IMR-90 (cell line): ENCODE measurements around the gene SNAP25. TPM values are rescaled to one million over a fixed set of nuclear protein-coding genes. Genes with fewer than 3 reads are reported as not detected.

Source experiments
- ATAC-seq: fragments of 200-7000 bp; cut with Tn5 transposase; 2 replicates; pipeline ENCODE4 v1.9.1; 2020; ENCODE audit warnings: low read depth, mild to moderate bottlenecking, moderate library complexity
- BruUV-seq: library from RNA; stranded (reverse); fragments of 400-500 nt; replicated peaks from 2 replicates; lab custom pipeline; 2021; lab: Mats Ljungman, UMichigan
- CTCF ChIA-PET: fragments of 300-600 bp; formaldehyde crosslinking; extraction: SDS; loops from one replicate; lab custom pipeline; 2021; ENCODE audit warnings: antibody characterized with exemption; lab: Yijun Ruan, JAX
- POLR2A ChIA-PET: fragments of 300-600 bp; sonication (Branson Sonifier 250); formaldehyde crosslinking; loops from one replicate; lab custom pipeline; 2022; ENCODE audit warnings: antibody characterized with exemption; ENCODE audit not compliant: unreplicated experiment; lab: Charles Lee
- DNase-seq: peaks from one replicate; pipeline ENCODE4 v3.0.0; 2013
- H2AFZ ChIP-seq: replicated peaks from 2 replicates; pipeline ENCODE3; 2013; ENCODE audit warnings: low read length, mild to moderate bottlenecking; ENCODE audit not compliant: poor library complexity
- H2AK5ac ChIP-seq: 2 replicates; pipeline ENCODE4 v1.6.1; 2013; ENCODE audit warnings: low read depth, low read length, inconsistent platforms
- H2AK9ac ChIP-seq: replicated peaks from 2 replicates; pipeline ENCODE3; 2013; ENCODE audit warnings: mild to moderate bottlenecking, low read depth, low read length, moderate library complexity; ENCODE audit not compliant: poor library complexity
- H2BK120ac ChIP-seq: 2 replicates; pipeline ENCODE4 v1.6.1; 2013; ENCODE audit warnings: low read depth, low read length, inconsistent platforms
- H2BK15ac ChIP-seq: 3 replicates; pipeline ENCODE4 v1.6.1; 2013; ENCODE audit warnings: low read depth, low read length, inconsistent platforms
- H2BK20ac ChIP-seq: 2 replicates; pipeline ENCODE4 v1.6.1; 2013; ENCODE audit warnings: low read depth, mild to moderate bottlenecking, inconsistent platforms, low read length, moderate library complexity
- H2BK5ac ChIP-seq: 2 replicates; pipeline ENCODE4 v1.6.1; 2013; ENCODE audit warnings: mild to moderate bottlenecking, low read depth, low read length, inconsistent platforms; ENCODE audit not compliant: poor library complexity, severe bottlenecking
- H3K14ac ChIP-seq: replicated peaks from 2 replicates; pipeline ENCODE4 v1.6.1; 2013; ENCODE audit warnings: low read depth, low read length, inconsistent platforms
- H3K18ac ChIP-seq: 2 replicates; pipeline ENCODE4 v1.6.1; 2013; ENCODE audit warnings: low read depth, low read length, control low read depth
- H3K23ac ChIP-seq: 2 replicates; pipeline ENCODE4 v1.6.1; 2013; ENCODE audit warnings: low read depth, low read length, inconsistent platforms
- H3K27ac ChIP-seq: 2 replicates; pipeline ENCODE4 v1.5.1; 2013; ENCODE audit warnings: mild to moderate bottlenecking, control low read depth, low read length; ENCODE audit not compliant: insufficient read depth
- H3K27me3 ChIP-seq: 2 replicates; pipeline ENCODE4 v1.6.1; 2013; ENCODE audit warnings: low read length; ENCODE audit not compliant: control insufficient read depth, insufficient read depth
- H3K36me3 ChIP-seq: 2 replicates; pipeline ENCODE4 v1.6.1; 2013; ENCODE audit warnings: low read length, mixed read lengths; ENCODE audit not compliant: control insufficient read depth, insufficient read depth
- H3K4ac ChIP-seq: 2 replicates; pipeline ENCODE4 v1.6.1; 2013; ENCODE audit warnings: low read depth, low read length, inconsistent platforms
- H3K4me1 ChIP-seq: 2 replicates; pipeline ENCODE4 v1.6.1; 2013; ENCODE audit warnings: low read length, mixed read lengths; ENCODE audit not compliant: control insufficient read depth, insufficient read depth
- H3K4me2 ChIP-seq: 2 replicates; pipeline ENCODE4 v1.6.1; 2013; ENCODE audit warnings: low read depth, mild to moderate bottlenecking, control low read depth, low read length, moderate library complexity
- H3K4me3 ChIP-seq: 2 replicates; pipeline ENCODE4 v1.5.1; 2013; ENCODE audit warnings: low read depth, mild to moderate bottlenecking, control low read depth, low read length, moderate library complexity; ENCODE audit not compliant: insufficient read depth
- H3K56ac ChIP-seq: 2 replicates; pipeline ENCODE4 v1.6.1; 2013; ENCODE audit warnings: low read length, inconsistent platforms; ENCODE audit not compliant: insufficient read depth; ENCODE audit errors: extremely low read depth
- H3K79me1 ChIP-seq, 2 experiments: 2 replicates each; pipeline ENCODE4 v1.6.1; 2013; ENCODE audit warnings: low read length in 2 of 2, inconsistent platforms in 1 of 2, low read depth in 1 of 2
- H3K9ac ChIP-seq: 2 replicates; pipeline ENCODE4 v1.6.1; 2013; ENCODE audit warnings: low read depth, low read length, control low read depth
- H3K9me1 ChIP-seq: 2 replicates; pipeline ENCODE4 v1.6.1; 2013; ENCODE audit warnings: low read length, inconsistent platforms; ENCODE audit not compliant: insufficient read depth
- H3K9me3 ChIP-seq: 2 replicates; pipeline ENCODE4 v1.6.1; 2013; ENCODE audit warnings: low read length; ENCODE audit not compliant: control insufficient read depth, insufficient read depth
- H4K20me1 ChIP-seq: 2 replicates; pipeline ENCODE4 v1.6.1; 2013; ENCODE audit warnings: low read length, inconsistent platforms; ENCODE audit not compliant: insufficient read depth
- H4K5ac ChIP-seq: 2 replicates; pipeline ENCODE4 v1.6.1; 2013; ENCODE audit warnings: mild to moderate bottlenecking, low read depth, low read length, control low read depth
- H4K8ac ChIP-seq, 2 experiments: 2 replicates each; pipeline ENCODE4 v1.6.1; 2013; ENCODE audit warnings: low read depth in 2 of 2, low read length in 2 of 2, control low read depth in 1 of 2, inconsistent platforms in 1 of 2
- H4K91ac ChIP-seq: 2 replicates; pipeline ENCODE4 v1.6.1; 2013; ENCODE audit warnings: low read depth, low read length, inconsistent platforms; ENCODE audit not compliant: insufficient read depth
- BHLHE40 ChIP-seq: fragments of 150-350 bp; IDR thresholded peaks from 2 replicates; pipeline ENCODE4 v1.6.1; 2016; ENCODE audit warnings: mild to moderate bottlenecking, low read depth, low read length
- CEBPB ChIP-seq: IDR thresholded peaks from 2 replicates; pipeline ENCODE4 v1.6.1; 2012; ENCODE audit warnings: low read depth, low read length, improper control_type of control experiment
- CHD1 ChIP-seq: IDR thresholded peaks from 2 replicates; pipeline ENCODE4 v1.6.1; 2012; ENCODE audit warnings: low read depth, low read length, improper control_type of control experiment
- MAFK ChIP-seq: IDR thresholded peaks from 2 replicates; pipeline ENCODE4 v1.6.1; 2012; ENCODE audit warnings: low read depth, low read length, improper control_type of control experiment
- MXI1 ChIP-seq: IDR thresholded peaks from 2 replicates; pipeline ENCODE4 v1.6.1; 2012; ENCODE audit warnings: low read depth, mild to moderate bottlenecking, low read length, moderate library complexity, borderline replicate concordance
- POLR2A ChIP-seq: IDR thresholded peaks from 2 replicates; pipeline ENCODE4 v1.6.1; 2012; ENCODE audit warnings: mild to moderate bottlenecking, low read depth, low read length
- RFX5 ChIP-seq: IDR thresholded peaks from 2 replicates; pipeline ENCODE4 v1.8.0; 2012; ENCODE audit warnings: low read depth, mild to moderate bottlenecking, low read length, moderate library complexity
- SMC3 ChIP-seq: fragments of 150-350 bp; IDR thresholded peaks from 2 replicates; pipeline ENCODE4 v1.6.1; 2016; ENCODE audit warnings: low read depth, mild to moderate bottlenecking, antibody characterized with exemption, low read length, moderate library complexity
- WGBS, 2 experiments: methylation state at CpG; one replicate each; pipeline versions ENCODE4 v1.1.5 to v1.1.7; 2013; ENCODE audit warnings: missing lambda C conversion rate in 2 of 2; ENCODE audit not compliant: insufficient read length in 1 of 2; ENCODE audit errors: extremely low coverage in 2 of 2; 5-methylcytosine and 5-hydroxymethylcytosine counted together
- dilution Hi-C: fragments of 300-500 bp; cut with HindIII; formaldehyde crosslinking; loops from one replicate; pipeline ENCODE4 v1.14.3; 2018; ENCODE audit warnings: low sequenced_read_pairs; ENCODE audit not compliant: unreplicated experiment
- in situ Hi-C: fragments of 300-500 bp; cut with MboI; formaldehyde crosslinking; loops from 3 replicates; pipeline ENCODE4 v1.14.3; 2019; ENCODE audit warnings: low sequenced_read_pairs, inconsistent platforms, mixed read lengths
- intact Hi-C: fragments of 100-400 bp; cut with micrococcal nuclease; formaldehyde crosslinking; loops from 2 replicates; pipeline ENCODE4 v1.10.0; 2022
- polyA plus RNA-seq, 3 experiments: library from polyadenylated mRNA; depleted of rRNA; stranded (reverse); fragments of >200 nt; gene quantifications; 2 replicates each; pipeline ENCODE4 v1.2.3, GENCODE V29; 2012; ENCODE audit warnings: low replicate concordance in 1 of 3
- total RNA-seq: library from RNA; depleted of rRNA; stranded (reverse); fragments of >200 nt; gene quantifications from 2 replicates; pipeline ENCODE4 v1.2.3, GENCODE V29; 2012

SNAP25 gene
- total and polyA plus RNA-seq, 2 of the 4 experiments (the other 2 are of a cell fraction), result 1.1 to 2.8 TPM

- Histone ChIP-seq H2BK5ac (no peak overlapping the region), H4K5ac (no peak overlapping the region), H3K23ac (no peak overlapping the region), H2BK20ac (no peak overlapping the region), H3K4me3 (no peak overlapping the region), H2AK5ac (no peak overlapping the region), H2AFZ (no peak overlapping the region), H3K27ac (no peak overlapping the region), H4K8ac (no peak overlapping the region), H2AK9ac (no peak overlapping the region), H3K56ac (no peak overlapping the region), H3K14ac (no peak overlapping the region), H3K9ac (no peak overlapping the region), H3K27me3 (no peaks in the 10 kb centered on the region), H2BK120ac (no peak overlapping the region), H3K4ac (no peak overlapping the region), H3K79me1 (no peaks in the 10 kb centered on the region), H4K20me1 (no peaks in the 10 kb centered on the region), H2BK15ac (no peak overlapping the region), H3K4me1 (no peaks in the 10 kb centered on the region), H3K4me2 (no peak overlapping the region), H4K91ac (no peak overlapping the region), H3K18ac (no peak overlapping the region), H3K9me3 (peaks cover 5% of the 10 kb centered on the region), H3K9me1 (no peaks in the 10 kb centered on the region), H3K36me3 (no peaks in the 10 kb centered on the region)
- no TSS peak for BruUV-seq
- in situ Hi-C loops (no loop called here), dilution Hi-C loops (no loop called here), intact Hi-C loops (no loop called here)
- no peak for DNase-seq
- no peak for TF ChIP-seq BHLHE40
- no peak for TF ChIP-seq POLR2A
- no peak for TF ChIP-seq MAFK
- no peak for TF ChIP-seq RFX5
- TF ChIP-seq MXI1, result no peak
- no peak for TF ChIP-seq SMC3
- TF ChIP-seq CEBPB, result no peak
- TF ChIP-seq CHD1, result no peak
- ATAC-seq, result no peak
- ChIA-PET POLR2A (no interaction called here), CTCF (interaction anchor here (0.6 kb wide), 1 partner anchor 18 kb away, joined by 5 read pairs; no protein-coding TSS in a partner anchor)
- 33% methylated on average over 1 of the region's 3 CpGs; no CpG with 5 or more reads in 1 of the 2 experiments for WGBS, 2 experiments
Measured at GRCh38 chr20:10185741-10186558, 32.7 kb upstream of the SNAP25 start.
